ENCODE data around the gene FGF12. TPM values are rescaled to one million over a fixed set of nuclear protein-coding genes. Genes with fewer than 3 reads are reported as not detected.

The FGF12 gene
- total RNA-seq, 1 experiment from 2014 or later: 0.07 TPM

GRCh38 chr3:192409838-192410683 lies 317.3 kb downstream of the FGF12 start:
- DNase-seq (ENCODE audit: low read depth, low spot score): no peak
- no peak overlapping the region for H2AFZ ChIP-seq (ENCODE audit: low read depth, low read length, poor library complexity, severe bottlenecking)
- ATAC-seq: no peak
- H3K4me2 ChIP-seq (ENCODE audit: low read length): no peak overlapping the region
- H3K9ac ChIP-seq (ENCODE audit: low read length): no peak overlapping the region
- no peak overlapping the region for H3K27ac ChIP-seq (ENCODE audit: low read depth, low read length)
- H4K20me1 ChIP-seq (ENCODE audit: insufficient read depth): no peaks in the 10 kb centered on the region
- RAD21 ChIA-PET (ENCODE audit: low non-redundant PET in 1 of 2, low total read pairs in 2 of 2, uncharacterized antibody in 2 of 2, unreplicated experiment in 2 of 2): no interaction called here
- no peak for TF ChIP-seq TCF7L2 (IDR thresholded peaks at IDR 0.05; ENCODE audit: borderline replicate concordance, extremely low read depth, insufficient read depth, insufficient read length)
- no peak for TF ChIP-seq CBX3 (IDR thresholded peaks at IDR 0.05; ENCODE audit: low read depth)
- TF ChIP-seq RAD21 (IDR thresholded peaks at IDR 0.05; ENCODE audit: low read depth): no peak
- no peak for TF ChIP-seq POLR2AphosphoS5 (IDR thresholded peaks at IDR 0.05; ENCODE audit: low read depth, low read length)
- no peak for TF ChIP-seq FOSL1 (IDR thresholded peaks at IDR 0.05; ENCODE audit: low read depth)
- no peak for TF ChIP-seq CTCF (IDR thresholded peaks at IDR 0.05 in 2 of 3, conservative IDR thresholded peaks at IDR 0.05 in 1 of 3; ENCODE audit: borderline replicate concordance in 1 of 3, insufficient read depth in 1 of 3, low read depth in 2 of 3, low read length in 2 of 3)
- no peak for TF ChIP-seq ELF1 (IDR thresholded peaks at IDR 0.05; ENCODE audit: borderline replicate concordance, low read depth)
- TF ChIP-seq EZH2phosphoT487 (IDR thresholded peaks at IDR 0.05; ENCODE audit: borderline replicate concordance): no peak
- no peak for TF ChIP-seq YY1 (IDR thresholded peaks at IDR 0.05; ENCODE audit: extremely low read depth, insufficient replicate concordance, low read depth, low read length)
- no peak for TF ChIP-seq EGR1 (IDR thresholded peaks at IDR 0.05; ENCODE audit: low read depth)
- TF ChIP-seq ZFX (IDR thresholded peaks at IDR 0.05): no peak
- TF ChIP-seq ATF3 (IDR thresholded peaks at IDR 0.05): no peak
- TF ChIP-seq ZNF274 (IDR thresholded peaks at IDR 0.05; ENCODE audit: low read depth, low read length): no peak
- TF ChIP-seq POLR2A (IDR thresholded peaks at IDR 0.05; ENCODE audit: borderline replicate concordance, extremely low read depth, insufficient read depth, insufficient read length): no peak
- no peak for TF ChIP-seq SRF (IDR thresholded peaks at IDR 0.05; ENCODE audit: low read depth)
- TF ChIP-seq SP1 (IDR thresholded peaks at IDR 0.05; ENCODE audit: low read depth): no peak
- no peak for TF ChIP-seq ZBTB33 (IDR thresholded peaks at IDR 0.05; ENCODE audit: extremely low read depth, insufficient replicate concordance, low read length)
- no peak for TF ChIP-seq MAX (IDR thresholded peaks at IDR 0.05)
- no peak for TF ChIP-seq REST (IDR thresholded peaks at IDR 0.05; ENCODE audit: low read depth)
- CTCF ChIA-PET: no interaction called here
- H3K4me3 ChIP-seq (replicated peaks in 1 of 2; ENCODE audit: low read depth in 1 of 2, low read length in 2 of 2): no peak overlapping the region
- intact Hi-C loops (cut with micrococcal nuclease): no loop called here
- peaks cover 35% of the 10 kb centered on the region for H3K27me3 ChIP-seq (ENCODE audit: insufficient read depth, low read length)
- H3K9me3 ChIP-seq (ENCODE audit: control insufficient read depth in 1 of 2, insufficient read depth in 1 of 2, low read depth in 1 of 2, low read length in 2 of 2): no peaks in the 10 kb centered on the region
- no peaks in the 10 kb centered on the region for H3K9me2 ChIP-seq (ENCODE audit: insufficient read depth)
- H3K36me3 ChIP-seq (ENCODE audit: control insufficient read depth in 1 of 2, insufficient read depth in 2 of 2, low read length in 2 of 2): no peaks in the 10 kb centered on the region
- POLR2A ChIA-PET: no interaction called here
- no peaks in the 10 kb centered on the region for H3K79me2 ChIP-seq (ENCODE audit: insufficient read depth, low read length)
- H3K4me1 ChIP-seq (ENCODE audit: control insufficient read depth in 1 of 2, insufficient read depth in 2 of 2, low read length in 2 of 2): no peaks in the 10 kb centered on the region
- BruUV-seq (replicated peaks): no TSS peak
